NCI-H1694 treated with DMSO at 0.1 percent for 48 hours (cell line): ENCODE results near the gene PRDX6.
"Not testable (repeated sequence)": the region's sequence is repeated elsewhere in the genome, so short reads cannot be mapped to it uniquely, and the experiment has no call there.

ENCODE experiments used
- DNase-seq: peaks from one replicate; lab custom pipeline; 2025; lab: John Stamatoyannopoulos, UW

Gene PRDX6, protein sequence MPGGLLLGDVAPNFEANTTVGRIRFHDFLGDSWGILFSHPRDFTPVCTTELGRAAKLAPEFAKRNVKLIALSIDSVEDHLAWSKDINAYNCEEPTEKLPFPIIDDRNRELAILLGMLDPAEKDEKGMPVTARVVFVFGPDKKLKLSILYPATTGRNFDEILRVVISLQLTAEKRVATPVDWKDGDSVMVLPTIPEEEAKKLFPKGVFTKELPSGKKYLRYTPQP

DNA sequence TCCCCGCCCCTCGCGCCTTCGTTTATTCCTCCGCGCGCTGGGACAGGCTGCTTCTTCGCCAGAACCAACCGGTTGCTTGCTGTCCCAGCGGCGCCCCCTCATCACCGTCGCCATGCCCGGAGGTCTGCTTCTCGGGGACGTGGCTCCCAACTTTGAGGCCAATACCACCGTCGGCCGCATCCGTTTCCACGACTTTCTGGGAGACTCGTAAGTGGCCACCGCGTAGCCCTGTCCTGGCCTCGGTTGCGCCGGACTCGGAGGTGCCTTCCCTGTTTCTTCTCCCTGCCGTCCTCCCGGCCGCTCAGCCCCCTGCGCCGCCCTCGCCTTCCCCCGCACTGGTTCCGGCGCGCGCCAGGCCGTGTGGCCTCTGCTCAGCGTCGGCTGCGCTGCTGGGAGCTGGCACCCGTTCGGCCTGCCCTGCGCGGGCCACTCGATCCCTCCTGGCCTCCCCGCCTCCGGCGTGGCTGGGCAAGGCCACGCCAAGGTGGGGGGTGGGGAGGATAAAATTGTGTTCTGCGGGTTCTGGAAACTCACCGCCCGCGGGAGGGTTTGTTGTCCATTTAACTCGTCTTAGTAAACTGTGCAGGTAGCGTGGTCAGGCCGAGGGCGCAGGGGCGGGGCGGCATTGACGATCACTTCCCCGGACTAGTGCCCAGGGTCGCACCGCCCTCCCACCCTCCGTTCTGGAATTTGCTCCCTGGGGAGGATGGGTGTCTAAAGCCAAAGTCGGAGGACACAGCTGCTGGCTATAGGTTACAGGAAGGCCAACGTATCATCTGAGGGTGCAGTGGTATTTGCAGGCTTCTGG, at the start of gene PRDX6:
PRDX6 (plus strand) TSS at position 50 of the 808 bp plus-strand sequence; CDS start at position 113, 63 bp downstream.
- peak; percentile 89 for DNase-seq

DNA sequence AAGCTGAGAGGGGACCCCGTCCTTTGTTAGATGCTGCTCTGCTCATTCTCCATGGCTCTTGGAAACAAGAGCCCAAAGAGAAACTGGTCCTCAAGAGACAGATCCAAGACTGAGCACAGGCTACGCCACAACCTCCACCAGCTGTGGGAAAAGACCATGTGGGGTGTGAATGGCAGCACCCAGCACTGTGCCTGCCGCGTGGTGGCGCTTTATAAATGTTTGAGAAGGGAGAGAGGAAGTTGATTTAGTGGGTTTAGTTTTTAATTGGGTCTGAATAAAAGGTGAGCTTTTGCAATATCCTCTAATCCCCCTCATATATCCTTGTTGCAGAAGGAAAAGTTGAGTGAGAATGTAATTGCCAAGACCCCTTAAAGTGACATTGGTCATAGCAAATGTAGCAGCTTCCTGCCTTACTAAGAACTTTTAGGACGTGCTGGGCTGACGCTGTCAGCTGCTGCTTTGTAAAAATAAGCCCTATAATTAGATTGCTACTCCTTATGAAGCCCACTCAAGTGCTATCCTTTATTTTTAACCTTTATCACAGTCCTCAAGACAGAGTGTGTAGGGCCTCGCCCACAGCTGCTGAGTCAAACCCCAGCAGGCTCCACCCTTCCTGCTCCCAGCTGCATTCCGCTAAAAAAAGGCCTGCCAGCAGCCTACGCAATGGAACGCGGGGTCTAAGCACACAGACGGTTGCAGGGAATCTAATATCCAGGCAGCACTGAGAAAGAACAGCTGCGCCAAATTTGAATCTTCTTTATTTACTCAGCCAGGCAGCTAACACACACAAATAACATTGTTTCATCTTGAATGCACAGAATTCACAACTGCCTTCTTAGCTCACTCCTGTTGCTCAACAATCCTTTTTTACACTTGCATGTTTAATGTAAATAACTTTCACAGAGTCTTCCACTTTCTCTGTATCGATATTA, 47.4 kb upstream of the PRDX6 start:
- peak; percentile 58 for DNase-seq

DNA sequence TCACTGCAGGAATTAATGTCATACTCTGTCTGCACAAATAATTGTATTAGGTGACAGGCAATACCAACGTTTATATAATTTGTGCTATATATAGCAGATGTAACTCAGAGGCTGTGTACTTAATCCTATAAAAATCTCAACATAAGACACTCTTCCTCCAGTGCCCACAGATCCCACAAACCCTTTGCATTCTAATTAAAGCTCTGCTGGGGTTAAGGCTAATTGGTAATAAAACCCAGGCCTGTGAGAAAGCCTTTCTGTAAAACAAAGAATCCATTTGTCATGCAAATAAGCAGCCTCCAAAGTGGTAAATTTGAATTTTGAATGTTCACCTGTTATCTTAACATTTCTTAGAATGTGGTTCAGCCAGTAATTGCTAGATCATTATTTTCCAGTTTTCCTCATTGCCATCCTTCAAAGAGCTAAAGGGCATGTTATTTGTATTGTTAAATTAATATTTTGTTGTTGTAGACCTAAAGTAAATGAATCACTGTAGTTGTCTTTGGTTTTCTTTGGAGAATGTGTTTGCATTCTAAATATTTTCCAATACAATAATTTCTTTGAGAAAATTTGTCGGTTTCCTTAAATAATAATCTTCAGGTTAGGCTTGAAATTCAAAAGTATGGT, 46.3 kb upstream of the PRDX6 start:
- DNase-seq = no peak

DNA sequence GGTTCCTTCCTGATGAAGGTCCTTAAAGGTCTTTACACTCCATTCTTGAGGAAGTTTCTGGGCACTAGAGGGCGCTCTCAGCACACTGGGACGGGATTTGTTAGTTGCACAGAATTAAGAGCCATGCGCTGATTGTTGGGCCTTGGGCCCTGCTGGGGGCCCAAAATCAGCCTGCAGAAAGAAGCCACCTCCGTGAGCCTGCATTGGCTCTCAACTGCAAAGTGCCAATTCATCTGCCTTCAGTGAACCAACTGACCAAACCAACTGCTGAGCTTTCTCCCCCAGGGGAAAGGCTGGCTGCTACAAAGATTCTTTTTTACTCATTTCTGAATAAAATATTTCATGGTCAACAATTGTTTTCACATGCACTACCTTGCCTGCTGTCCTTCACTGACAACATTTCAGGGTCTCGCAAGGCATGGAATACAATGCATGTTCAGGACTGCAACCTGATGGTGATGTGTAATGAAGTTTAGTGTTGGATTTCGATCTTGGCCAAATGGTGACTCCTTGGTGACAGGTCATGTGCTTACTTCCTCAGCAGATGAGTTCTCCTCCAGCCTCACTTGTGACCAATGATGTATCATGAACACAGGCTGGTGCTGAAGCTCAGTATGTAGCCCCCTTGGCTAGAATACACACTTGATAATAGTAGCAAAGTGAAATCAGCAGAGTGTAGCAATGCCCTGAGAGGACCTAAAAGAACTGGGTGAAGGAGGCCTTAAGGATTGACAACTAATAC, 45.7 kb upstream of the PRDX6 start:
- peak; percentile 73 for DNase-seq

DNA sequence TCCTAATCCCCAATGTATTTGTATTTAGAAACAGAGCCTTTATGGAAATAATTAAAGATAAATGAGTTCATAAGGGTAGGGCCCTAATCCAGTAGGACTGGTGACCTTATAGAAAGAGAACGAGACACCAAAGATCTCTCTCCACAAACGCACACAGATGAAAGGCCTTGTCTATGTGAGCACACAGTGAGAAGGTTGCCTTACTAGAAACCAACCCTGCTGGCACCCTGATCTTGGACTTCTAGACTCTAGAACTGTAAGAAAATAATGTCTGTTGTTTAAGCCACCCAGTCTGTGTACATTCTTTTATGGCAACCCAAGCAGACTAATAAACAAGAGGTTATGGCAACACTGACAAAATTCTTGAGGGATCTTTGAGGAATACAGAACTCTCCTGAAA, 44.8 kb upstream of the PRDX6 start:
- DNase-seq = no peak

DNA sequence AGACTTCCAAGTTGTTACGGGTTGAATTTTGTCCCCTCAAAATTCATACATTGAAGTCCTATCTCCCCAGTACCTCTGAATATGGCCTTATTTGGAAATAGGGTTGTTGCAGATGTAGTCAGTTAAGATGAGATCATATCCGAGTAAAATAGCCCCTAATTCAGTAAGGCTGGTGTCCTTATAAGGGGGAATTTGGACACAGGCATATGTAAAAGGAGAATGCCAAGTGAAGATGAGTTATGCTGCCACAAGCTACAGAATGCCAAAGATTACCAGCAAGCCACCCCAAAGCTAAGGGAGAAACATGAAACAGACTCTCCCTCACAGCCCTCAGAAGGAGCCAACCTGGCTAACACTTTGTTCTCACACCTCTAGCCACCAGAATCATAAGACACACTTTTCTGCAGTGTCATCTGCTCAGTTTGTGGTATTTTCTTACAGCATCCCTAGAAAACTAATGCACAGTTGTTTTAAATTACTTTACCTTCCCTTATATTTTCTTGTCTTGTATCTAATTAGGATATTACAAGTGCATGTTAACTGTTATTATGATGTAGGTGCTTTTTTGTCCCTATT, 43.3 kb upstream of the PRDX6 start:
- DNase-seq = no peak

DNA sequence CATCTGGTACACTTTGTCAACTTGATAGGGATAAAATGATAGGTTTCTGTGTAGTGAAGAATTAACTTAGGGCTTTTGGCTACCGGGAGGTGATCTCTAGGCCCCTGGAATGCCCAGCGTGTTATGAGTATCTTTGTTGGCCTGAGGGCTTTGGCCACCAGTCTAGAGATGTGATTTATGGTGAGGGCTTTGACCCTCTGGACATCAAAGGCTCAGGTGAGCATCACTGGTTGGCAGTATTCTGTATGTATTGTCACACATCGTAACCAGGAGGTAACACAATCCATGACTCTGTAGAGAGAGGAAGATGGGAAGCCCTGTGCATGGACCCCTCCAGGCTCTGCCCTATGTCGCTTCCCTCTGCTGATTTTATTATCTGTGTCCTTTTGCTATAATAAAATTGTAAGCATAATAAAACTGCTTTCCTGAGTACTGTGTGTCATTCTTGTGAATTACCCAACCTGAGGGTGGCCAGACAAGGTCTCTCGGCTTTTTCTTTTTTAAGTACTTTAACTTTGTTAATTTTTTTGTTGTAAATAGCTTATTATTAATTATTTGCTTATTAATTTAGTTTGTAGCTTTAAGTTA, 40.2 kb upstream of the PRDX6 start:
- no peak for DNase-seq

DNA sequence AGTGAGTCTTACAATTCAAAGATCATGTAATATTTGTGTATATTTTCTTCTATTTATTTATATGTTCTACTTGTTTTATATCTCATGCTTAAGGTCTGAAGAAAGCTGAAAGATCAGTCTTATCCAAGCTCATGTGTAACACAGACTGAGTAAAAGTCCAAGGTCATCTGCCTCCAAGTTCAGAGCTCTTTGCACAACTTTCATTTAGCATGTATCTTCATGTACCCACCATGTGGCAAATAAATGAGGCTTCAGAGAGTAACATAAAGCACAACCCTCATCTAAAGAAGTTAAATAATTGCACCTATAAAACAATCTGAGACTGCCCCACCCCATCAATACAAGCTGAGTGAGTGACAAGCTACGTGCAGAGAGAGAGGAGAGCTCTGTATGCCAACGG, 38.5 kb upstream of the PRDX6 start:
- no peak for DNase-seq

DNA sequence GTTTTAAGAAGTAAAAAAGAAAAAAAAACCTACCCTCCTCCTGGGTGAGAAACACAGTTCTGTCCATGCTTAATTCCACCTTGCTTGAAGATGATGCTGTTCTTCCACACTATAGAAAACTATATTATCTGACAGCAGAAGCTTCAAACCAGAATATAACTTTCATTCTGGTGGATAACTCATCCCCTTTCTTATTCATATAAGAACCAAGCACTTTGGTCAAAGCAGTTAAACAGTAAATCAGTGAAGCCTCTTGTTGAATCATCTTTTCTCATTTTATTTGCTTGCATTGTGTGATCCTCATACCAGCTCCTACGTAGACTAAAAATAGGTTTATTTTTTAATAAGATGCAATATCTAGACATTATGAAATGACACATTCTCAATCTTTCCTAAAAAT, 36.7 kb upstream of the PRDX6 start:
- no peak for DNase-seq

DNA sequence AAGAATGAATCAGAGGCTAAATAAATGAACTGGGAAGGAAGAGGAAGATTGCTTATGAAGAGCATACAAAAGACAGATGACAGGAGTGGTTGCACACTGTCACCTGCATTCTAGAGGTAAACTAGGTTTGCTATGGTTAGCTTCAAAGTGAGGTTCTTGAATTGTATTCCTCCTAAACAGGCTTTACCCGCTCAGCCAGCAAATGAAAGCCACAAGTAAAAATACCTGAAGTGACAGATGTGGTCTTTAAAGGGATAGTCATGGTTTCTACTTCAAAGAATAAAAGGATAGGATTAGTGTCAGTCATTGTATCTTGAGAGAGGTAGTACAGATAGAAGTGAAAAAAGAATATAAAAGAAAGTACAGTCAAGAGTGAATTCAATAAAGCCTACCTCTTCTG, 32.4 kb upstream of the PRDX6 start:
- DNase-seq = no peak

DNA sequence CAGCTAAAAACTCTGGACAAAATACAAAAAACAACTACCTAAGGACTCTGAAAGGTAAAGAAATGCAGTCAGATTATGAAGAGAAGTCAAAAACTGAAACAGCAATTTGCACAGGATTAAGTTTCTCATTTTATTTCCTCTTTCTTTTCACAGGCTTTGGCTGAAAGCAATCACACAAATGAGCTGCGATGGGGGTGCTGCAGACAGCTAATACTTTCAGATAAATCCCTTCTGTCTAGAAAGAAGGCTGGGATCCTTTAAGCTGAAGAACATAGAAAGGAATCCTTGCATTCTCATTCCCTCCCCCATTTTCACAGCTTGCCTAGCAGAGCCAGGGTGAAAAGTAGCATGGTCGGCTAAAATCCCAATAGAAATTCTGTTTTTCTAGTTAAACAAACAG, 32.0 kb upstream of the PRDX6 start:
- DNase-seq = no peak

DNA sequence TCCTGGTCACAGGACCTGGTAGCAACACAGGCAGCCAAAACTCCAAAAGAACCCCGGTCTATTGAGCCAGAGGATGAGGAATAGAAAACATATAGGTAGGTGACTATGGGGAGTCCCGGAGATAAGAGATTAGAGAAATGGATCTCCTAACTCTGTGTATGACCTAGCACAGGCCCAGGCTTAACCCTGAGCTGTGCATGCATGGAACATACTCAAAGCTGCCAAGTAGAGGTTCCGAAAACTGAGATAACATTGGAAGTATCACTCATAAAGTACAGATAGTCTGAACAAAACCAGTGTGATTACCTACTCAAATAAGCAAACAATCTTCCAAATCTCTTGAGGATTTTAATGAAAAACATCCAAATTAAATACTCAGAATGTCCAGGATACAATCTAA, 31.5 kb upstream of the PRDX6 start:
- no peak for DNase-seq

DNA sequence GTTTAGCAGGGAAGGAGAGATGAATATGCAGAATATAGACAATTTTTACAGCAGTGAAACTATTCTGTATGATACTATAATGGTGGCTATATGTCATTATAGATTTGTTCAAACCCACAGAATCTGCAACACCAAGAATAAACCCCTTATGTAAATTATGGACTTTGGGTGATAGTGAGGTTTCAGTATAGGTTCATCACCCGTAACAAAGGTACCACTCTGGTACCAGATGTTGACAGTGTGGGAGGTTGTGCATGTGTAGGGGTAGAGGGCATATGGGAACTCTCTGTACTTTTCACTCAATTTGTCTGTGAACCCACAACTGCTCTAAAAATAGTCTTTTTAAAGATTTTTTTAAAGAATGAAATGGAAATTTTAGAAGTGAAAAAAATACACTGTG, 29.9 kb upstream of the PRDX6 start:
- DNase-seq = no peak

DNA sequence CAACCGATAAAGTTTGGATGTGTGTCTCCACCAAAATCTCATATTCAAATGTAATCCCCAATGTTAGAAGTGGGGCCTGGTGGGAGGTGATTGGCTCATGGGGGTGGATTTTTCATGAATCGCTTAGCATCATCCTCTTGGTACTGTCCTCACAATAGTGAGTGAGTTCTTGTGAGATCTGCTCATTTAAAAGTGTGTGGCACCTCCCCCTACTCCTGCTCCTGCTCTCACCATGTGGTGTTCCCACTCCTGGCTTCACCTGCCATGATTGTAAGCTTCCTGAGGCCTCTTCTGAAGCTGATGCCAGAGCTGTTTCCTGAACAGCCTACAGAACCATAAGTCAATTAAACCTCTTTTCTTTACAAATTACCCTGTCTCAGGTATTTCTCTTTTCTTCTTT, 28.2 kb upstream of the PRDX6 start:
- DNase-seq = no peak

DNA sequence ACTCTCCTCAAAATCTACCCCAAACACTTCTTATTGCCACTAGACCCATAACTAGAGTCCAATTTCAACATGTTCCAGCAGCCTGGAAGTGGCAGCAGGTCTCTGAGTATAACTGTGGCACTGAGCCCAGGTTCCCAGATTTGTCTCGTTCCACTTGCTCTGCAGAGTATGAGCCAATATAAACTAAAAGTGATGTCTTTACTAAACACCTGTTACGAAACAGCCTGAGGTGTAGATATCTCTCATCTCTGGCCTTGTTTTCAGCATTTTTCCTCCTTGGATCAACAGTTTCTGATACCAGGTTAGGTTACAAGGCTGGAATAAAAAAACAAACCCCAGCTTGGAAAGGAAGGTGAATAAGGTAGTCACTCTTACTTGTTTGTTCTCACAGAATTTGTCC, 25.2 kb upstream of the PRDX6 start:
- peak; percentile 68 for DNase-seq

DNA sequence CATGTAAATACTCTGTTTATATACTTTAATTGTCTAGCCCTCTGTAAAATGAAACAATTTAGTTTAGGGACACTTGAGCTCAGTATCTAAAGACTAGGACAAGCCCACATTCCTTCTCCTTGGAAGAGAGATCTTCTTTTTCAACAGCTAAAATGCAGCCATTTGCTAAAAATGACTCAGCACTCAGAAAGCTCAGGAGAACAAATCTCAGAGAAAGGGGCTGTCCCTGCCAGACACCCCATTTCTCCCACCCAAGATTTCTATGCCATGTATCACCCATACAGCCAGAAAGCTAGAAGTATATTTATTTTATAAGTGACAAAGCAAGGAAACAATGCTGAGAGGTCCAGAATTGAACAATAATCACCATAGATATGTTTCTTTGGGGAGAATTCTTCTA, 23.2 kb upstream of the PRDX6 start:
- DNase-seq = no peak

DNA sequence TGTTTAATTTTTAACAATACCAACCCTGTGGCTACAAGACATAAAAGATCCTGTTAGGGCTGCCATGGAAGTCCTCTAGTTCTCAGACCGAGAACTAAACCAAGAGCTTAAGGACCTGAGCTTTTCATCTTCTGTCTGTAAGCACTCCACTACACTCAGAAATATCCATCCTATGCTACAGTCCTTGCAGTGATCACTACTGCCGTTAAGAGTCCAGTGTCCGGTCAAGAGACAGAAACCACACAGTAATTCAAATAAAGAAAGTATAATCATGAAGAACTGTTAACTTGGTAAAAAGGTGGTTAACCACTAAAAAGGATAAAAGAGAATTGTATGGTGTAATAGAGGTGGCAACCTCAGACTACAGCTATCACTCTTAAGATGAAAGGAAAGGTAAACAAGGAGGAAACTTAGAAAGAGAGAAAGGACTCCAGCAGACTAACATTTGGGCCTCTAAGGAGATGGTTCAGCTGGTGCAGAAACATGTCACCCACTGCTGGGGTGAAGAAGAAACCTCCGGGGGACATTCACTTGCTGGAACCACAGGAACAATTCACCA, 22.1 kb upstream of the PRDX6 start:
- DNase-seq = no peak

DNA sequence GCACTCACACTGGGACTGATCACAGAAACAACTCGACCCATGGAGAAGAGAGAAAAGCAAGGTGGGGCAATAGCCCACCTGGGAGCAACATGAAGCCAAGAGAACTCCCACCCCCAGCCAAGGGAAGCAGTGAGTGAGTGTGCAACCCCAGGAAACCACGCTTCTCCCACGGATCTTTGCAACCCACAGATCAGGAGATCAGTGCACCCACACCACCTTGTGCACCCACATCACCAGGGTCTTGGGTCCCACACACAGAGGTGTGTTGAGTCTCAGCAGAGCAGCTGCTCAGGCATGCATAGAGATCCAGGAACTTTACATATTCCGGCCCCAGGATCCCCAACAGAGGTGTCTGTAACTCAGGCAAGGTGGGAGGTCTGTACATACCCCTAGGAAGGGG, 17.2 kb upstream of the PRDX6 start:
- DNase-seq = no peak

DNA sequence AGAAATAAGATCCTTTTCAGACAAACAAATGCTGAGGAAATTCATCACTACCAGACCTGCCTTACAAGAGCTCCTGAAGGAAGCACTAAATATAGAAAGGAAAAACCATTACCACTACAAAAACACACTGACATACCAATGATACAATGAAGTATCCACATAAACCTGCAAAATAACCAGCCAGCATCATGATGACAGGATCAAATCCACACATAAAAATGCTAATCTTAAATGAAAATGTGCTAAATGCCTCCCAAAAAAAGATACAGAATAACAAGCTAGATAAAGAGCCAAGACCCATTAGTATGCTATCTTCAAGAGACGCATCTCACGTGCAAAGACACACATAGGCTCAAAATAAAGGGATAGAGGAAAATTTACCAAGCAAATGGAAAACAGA, 14.5 kb upstream of the PRDX6 start:
- DNase-seq = not testable (repeated sequence)

DNA sequence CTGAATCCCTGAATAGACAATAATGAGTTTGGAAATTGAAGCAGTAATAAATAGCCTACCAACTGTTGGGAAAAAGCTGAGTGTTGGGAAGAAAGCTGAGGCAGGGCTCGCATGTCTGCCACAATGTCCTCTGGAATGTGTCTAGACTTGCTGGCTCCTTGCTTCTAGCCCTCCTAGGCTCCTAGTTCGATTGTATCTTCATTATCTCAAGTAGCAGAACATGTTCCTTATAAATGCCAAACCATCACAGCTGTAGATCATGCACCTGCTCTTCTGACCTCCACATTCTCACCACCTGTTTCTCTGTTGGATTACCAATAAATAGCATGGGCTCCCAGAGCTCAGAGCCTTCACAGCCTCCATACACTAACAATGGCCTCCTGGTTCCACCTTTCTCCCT, 12.9 kb upstream of the PRDX6 start:
- DNase-seq = not testable (repeated sequence)
